ENCODE data around the gene KAT2B. TPM values are rescaled to one million over a fixed set of nuclear protein-coding genes. Genes with fewer than 3 reads are reported as not detected.

KAT2B gene
- total RNA-seq, 1 experiment from 2014 or later, result 0.61 TPM

- in situ Hi-C loops (cut with HindIII; ENCODE audit: low sequenced_read_pairs), result no loop called here
- peak; percentile 97 for DNase-seq (ENCODE audit: low spot score)
Observed at GRCh38 chr3:20185679-20186599, 145.7 kb downstream of the KAT2B start, which contains the start of gene SGO1. Gene SGO1 (minus strand): TSS chr3:20186206. CDS start chr3:20184027, 2,179 bp downstream.

GRCh38 chr3:20186600-20187004 lies 146.4 kb downstream of the KAT2B start:
- no peak for DNase-seq (ENCODE audit: low spot score)
- in situ Hi-C loops (cut with HindIII; ENCODE audit: low sequenced_read_pairs), result no loop called here

DNA sequence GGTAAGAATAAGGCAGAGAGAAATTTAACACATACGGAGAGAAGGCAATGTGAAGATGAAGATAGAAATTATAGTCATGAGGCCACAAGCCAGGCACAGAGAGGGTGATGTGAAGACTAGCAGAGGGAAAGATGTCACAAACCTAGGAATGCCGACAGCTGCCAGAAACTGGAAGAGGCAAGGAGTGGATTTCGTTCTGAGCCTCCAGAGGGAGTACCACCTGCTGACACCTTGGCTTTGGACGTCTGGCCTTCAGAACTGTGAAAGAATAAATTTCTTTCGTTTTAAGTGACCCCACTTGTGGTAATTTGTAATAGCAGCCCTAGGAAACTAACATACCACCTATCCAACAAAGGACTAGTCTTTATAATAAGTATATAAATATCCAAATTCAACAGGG lies 150.7 kb downstream of the KAT2B start:
- in situ Hi-C loops (cut with HindIII; ENCODE audit: low sequenced_read_pairs), result no loop called here
- no peak for DNase-seq (ENCODE audit: low spot score)

GRCh38 chr3:20194793-20195460 lies 154.7 kb downstream of the KAT2B start:
- in situ Hi-C loops (cut with HindIII; ENCODE audit: low sequenced_read_pairs), result no loop called here

GRCh38 chr3:20197775-20198174 lies 157.5 kb downstream of the KAT2B start:
- in situ Hi-C loops (cut with HindIII; ENCODE audit: low sequenced_read_pairs), result no loop called here
- no peak for DNase-seq (ENCODE audit: low spot score)

More at GRCh38 chr3:20194793-20195460, 154.7 kb downstream of the KAT2B start:
- DNase-seq (ENCODE audit: low spot score), result no peak

- no peak for DNase-seq (ENCODE audit: low spot score)
- in situ Hi-C loops (cut with HindIII; ENCODE audit: low sequenced_read_pairs), result no loop called here
Observed at GRCh38 chr3:20201143-20201542, 160.9 kb downstream of the KAT2B start.

Other genes starting within 250 kb of the KAT2B start
- not detected in 2 replicates for gene EFHB, start 106.2 kb upstream of the KAT2B start, total RNA-seq (2014; rRNA removed; shearing (Covaris generic))
- 49.7 and 67.3 TPM in 2 replicates for gene RAB5A, start 93.3 kb upstream of the KAT2B start, total RNA-seq (2014; rRNA removed; shearing (Covaris generic))
- gene PP2D1, start 28.2 kb upstream of the KAT2B start, total RNA-seq (2014; rRNA removed; shearing (Covaris generic)), result not detected in 2 replicates
- gene SGO1, start 145.8 kb downstream of the KAT2B start, total RNA-seq (2014; rRNA removed; shearing (Covaris generic)), result 16.4 and 21.1 TPM in 2 replicates

All from G401 (cell line).